PC-9 (cell line): ENCODE measurements around the gene BCO1. TPM values are rescaled to one million over a fixed set of nuclear protein-coding genes. Genes with fewer than 3 reads are reported as not detected.

Experiments used
- BruUV-seq: library from RNA; stranded (reverse); fragments of 400-500 nt; replicated peaks from 2 replicates; lab custom pipeline; 2021; lab: Mats Ljungman, UMichigan
- CTCF ChIA-PET: fragments of 300-600 bp; sonication (Branson Sonifier 250); formaldehyde crosslinking; loops from one replicate; lab custom pipeline; 2022; ENCODE audit warnings: antibody characterized with exemption; lab: Charles Lee
- POLR2A ChIA-PET: fragments of 300-600 bp; sonication (Branson Sonifier 250); formaldehyde crosslinking; loops from one replicate; lab custom pipeline; 2022; ENCODE audit warnings: antibody characterized with exemption; ENCODE audit not compliant: unreplicated experiment; lab: Charles Lee
- DNase-seq, 2 experiments: peaks; one replicate each; pipeline versions ENCODE4 v3.0.0 to v3.0.0-alpha.2; 2015 to 2022; ENCODE audit warnings: mixed read lengths in 1 of 2
- H2AFZ ChIP-seq: fragments of 200-600 bp; sonication (generic); 2 replicates; pipeline ENCODE4 v1.8.1; 2017; ENCODE audit warnings: antibody characterized with exemption
- H3F3A ChIP-seq: fragments of 200-600 bp; sonication (generic); 2 replicates; pipeline ENCODE4 v1.8.1; 2017; ENCODE audit warnings: antibody characterized with exemption, mild to moderate bottlenecking, low read depth; ENCODE audit not compliant: insufficient read depth
- H3K27ac ChIP-seq: fragments of 200-600 bp; sonication (generic); 2 replicates; pipeline ENCODE4 v1.6.1; 2016; ENCODE audit warnings: mixed run types
- H3K27me3 ChIP-seq: fragments of 200-600 bp; sonication (generic); 2 replicates; pipeline ENCODE4 v1.6.1; 2016; ENCODE audit warnings: low read depth, mixed run types; ENCODE audit not compliant: insufficient read depth
- H3K36me3 ChIP-seq: fragments of 200-600 bp; sonication (generic); 2 replicates; pipeline ENCODE4 v1.6.1; 2016; ENCODE audit warnings: low read depth, mixed run types
- H3K4me1 ChIP-seq: fragments of 200-600 bp; sonication (generic); replicated peaks from 2 replicates; pipeline ENCODE4 v1.6.1; 2016; ENCODE audit warnings: mixed run types; ENCODE audit not compliant: insufficient read depth
- H3K4me2 ChIP-seq: fragments of 200-600 bp; sonication (generic); 2 replicates; pipeline ENCODE4 v1.6.1; 2017; ENCODE audit warnings: mixed run types
- H3K4me3 ChIP-seq: fragments of 200-600 bp; sonication (generic); 2 replicates; pipeline ENCODE4 v1.6.1; 2016; ENCODE audit warnings: mixed run types
- H3K79me2 ChIP-seq: fragments of 200-600 bp; sonication (generic); 2 replicates; pipeline ENCODE4 v1.6.1; 2017; ENCODE audit warnings: low read depth, mixed run types
- H3K9me2 ChIP-seq: fragments of 200-600 bp; sonication (generic); 2 replicates; pipeline ENCODE4 v1.8.1; 2017; ENCODE audit warnings: mild to moderate bottlenecking; ENCODE audit not compliant: insufficient read depth
- H3K9me3 ChIP-seq: fragments of 200-600 bp; sonication (generic); 2 replicates; pipeline ENCODE4 v1.8.1; 2016; ENCODE audit warnings: low read depth; ENCODE audit not compliant: insufficient read depth
- H4K20me1 ChIP-seq: fragments of 200-600 bp; sonication (generic); 2 replicates; pipeline ENCODE4 v1.8.1; 2017; ENCODE audit not compliant: insufficient read depth
- EZH2 ChIP-seq: fragments of 200-600 bp; sonication (generic); IDR thresholded peaks from 2 replicates; pipeline ENCODE4 v1.8.0; 2017; ENCODE audit warnings: antibody characterized with exemption, low read depth
- intact Hi-C: fragments of 100-400 bp; cut with micrococcal nuclease; formaldehyde crosslinking; loops from one replicate; pipeline ENCODE4 v1.10.0; 2022; ENCODE audit not compliant: unreplicated experiment
- total RNA-seq: library from RNA; stranded (reverse); gene quantifications from 2 replicates; pipeline ENCODE4 v1.2.3, GENCODE V29; 2021
- TF ChIP-seq, protein P1 (sequence below): fragments of 200-600 bp; sonication (generic); conservative IDR thresholded peaks from 2 replicates; pipeline ENCODE4 v1.6.1; 2017; ENCODE audit warnings: mixed run types, antibody characterized with exemption, mild to moderate bottlenecking, moderate library complexity

The BCO1 gene
- total RNA-seq, 1 experiment from 2014 or later = 1.4 TPM

DNA sequence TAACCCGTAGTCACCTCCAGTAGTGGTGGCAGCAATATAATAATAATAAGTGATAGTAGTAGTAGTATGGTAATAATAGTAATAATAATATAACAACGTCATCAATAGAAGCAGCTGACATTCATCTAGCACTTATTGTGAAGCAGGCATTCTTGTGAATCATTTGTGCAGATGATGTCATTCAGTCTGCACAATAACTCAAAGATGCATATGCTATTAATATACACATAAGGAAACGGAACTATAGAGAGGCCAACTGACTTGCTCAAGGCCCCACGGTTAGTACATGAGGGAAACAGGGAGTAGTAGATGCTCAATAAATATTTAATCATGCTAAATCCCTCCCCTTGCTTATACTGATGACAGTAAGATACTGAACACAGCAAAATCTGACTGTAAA is 40.9 kb downstream of the BCO1 start:
- TF ChIP-seq, protein P1, sequence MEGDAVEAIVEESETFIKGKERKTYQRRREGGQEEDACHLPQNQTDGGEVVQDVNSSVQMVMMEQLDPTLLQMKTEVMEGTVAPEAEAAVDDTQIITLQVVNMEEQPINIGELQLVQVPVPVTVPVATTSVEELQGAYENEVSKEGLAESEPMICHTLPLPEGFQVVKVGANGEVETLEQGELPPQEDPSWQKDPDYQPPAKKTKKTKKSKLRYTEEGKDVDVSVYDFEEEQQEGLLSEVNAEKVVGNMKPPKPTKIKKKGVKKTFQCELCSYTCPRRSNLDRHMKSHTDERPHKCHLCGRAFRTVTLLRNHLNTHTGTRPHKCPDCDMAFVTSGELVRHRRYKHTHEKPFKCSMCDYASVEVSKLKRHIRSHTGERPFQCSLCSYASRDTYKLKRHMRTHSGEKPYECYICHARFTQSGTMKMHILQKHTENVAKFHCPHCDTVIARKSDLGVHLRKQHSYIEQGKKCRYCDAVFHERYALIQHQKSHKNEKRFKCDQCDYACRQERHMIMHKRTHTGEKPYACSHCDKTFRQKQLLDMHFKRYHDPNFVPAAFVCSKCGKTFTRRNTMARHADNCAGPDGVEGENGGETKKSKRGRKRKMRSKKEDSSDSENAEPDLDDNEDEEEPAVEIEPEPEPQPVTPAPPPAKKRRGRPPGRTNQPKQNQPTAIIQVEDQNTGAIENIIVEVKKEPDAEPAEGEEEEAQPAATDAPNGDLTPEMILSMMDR = no peak
- no peak for TF ChIP-seq EZH2
- Histone ChIP-seq H3K27me3 (no peaks in the 10 kb centered on the region), H3K27ac (no peak overlapping the region), H2AFZ (no peak overlapping the region), H3K4me1 (peaks cover 36% of the 10 kb centered on the region), H3K9me3 (no peaks in the 10 kb centered on the region), H3K4me2 (no peak overlapping the region), H3K79me2 (no peaks in the 10 kb centered on the region), H4K20me1 (no peaks in the 10 kb centered on the region), H3K4me3 (no peak overlapping the region), H3F3A (peaks cover 15% of the 10 kb centered on the region), H3K36me3 (no peaks in the 10 kb centered on the region), H3K9me2 (no peaks in the 10 kb centered on the region)
- DNase-seq = no peak
- ChIA-PET POLR2A (no interaction called here), CTCF (no interaction called here)
- no TSS peak for BruUV-seq
- intact Hi-C loops = no loop called here

DNA sequence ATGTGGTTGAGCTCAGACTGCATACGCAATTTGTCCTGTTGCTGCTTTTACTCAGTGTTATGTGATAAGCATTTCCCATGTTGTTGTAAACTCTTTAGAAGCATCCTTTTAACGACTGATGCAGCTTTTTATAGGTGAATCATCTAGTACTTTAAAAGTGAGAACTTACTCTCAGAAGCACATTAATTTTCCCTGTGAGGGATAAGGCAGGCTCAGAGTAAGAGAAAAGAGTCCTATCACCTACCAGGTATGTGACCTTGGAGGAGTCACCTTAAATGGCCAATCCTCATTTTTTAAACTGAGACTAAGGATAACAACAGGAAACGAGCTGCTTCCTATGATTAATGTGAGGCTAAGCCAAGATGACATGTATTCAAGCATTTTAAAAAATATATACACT is 41.9 kb downstream of the BCO1 start:
- peaks cover 32% of the 10 kb centered on the region for H3K4me1 ChIP-seq
- peaks cover 9% of the 10 kb centered on the region for H3F3A ChIP-seq
- no peaks in the 10 kb centered on the region for H3K27me3 ChIP-seq
- DNase-seq = no peak
- no peaks in the 10 kb centered on the region for H4K20me1 ChIP-seq
- no TSS peak for BruUV-seq
- H3K4me2 ChIP-seq = no peak overlapping the region
- no peak overlapping the region for H2AFZ ChIP-seq
- H3K27ac ChIP-seq = no peak overlapping the region
- H3K9me2 ChIP-seq = no peaks in the 10 kb centered on the region
- H3K4me3 ChIP-seq = no peak overlapping the region
- POLR2A ChIA-PET = no interaction called here
- CTCF ChIA-PET = no interaction called here
- H3K9me3 ChIP-seq = no peaks in the 10 kb centered on the region
- TF ChIP-seq, protein P1 = no peak
- no peak for TF ChIP-seq EZH2
- intact Hi-C loops = no loop called here
- H3K36me3 ChIP-seq = no peaks in the 10 kb centered on the region
- H3K79me2 ChIP-seq = no peaks in the 10 kb centered on the region

DNA sequence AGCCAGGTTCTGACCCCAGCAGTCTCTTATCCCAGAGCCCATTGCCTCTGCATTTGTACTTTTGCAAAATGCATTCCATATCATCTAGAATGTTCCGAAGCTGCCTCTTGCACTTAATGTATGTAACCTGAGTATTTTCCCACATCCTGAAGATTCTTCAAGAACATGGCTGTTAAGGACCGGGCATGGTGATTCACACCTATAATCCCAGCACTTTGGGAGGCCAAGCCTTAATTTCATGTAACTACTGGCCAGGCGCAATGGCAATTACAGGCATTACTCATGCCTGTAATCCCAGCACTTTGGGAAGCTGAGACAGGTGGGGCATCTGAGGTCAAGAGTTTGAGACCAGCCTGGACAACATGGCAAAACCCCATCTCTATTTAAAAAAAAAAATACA is 44.6 kb downstream of the BCO1 start:
- Histone ChIP-seq H3K27me3 (no peaks in the 10 kb centered on the region), H3K9me2 (no peaks in the 10 kb centered on the region), H2AFZ (no peak overlapping the region), H4K20me1 (no peaks in the 10 kb centered on the region), H3F3A (no peaks in the 10 kb centered on the region; the same call in 1 of the 2 replicates), H3K27ac (no peak overlapping the region), H3K9me3 (no peaks in the 10 kb centered on the region), H3K4me3 (no peak overlapping the region), H3K4me1 (peaks cover 12% of the 10 kb centered on the region), H3K79me2 (no peaks in the 10 kb centered on the region), H3K4me2 (no peak overlapping the region), H3K36me3 (no peaks in the 10 kb centered on the region)
- intact Hi-C loops = no loop called here
- CTCF ChIA-PET = no interaction called here
- BruUV-seq = no TSS peak
- TF ChIP-seq, protein P1 = no peak
- no peak for TF ChIP-seq EZH2
- POLR2A ChIA-PET = no interaction called here
- DNase-seq = no peak
